WTC11 (cell line): Measurements from ENCODE around the gene PAM16.

Experiments used
- CREB1 ChIP-seq: sonication (generic); formaldehyde crosslinking; IDR thresholded peaks from 2 replicates; pipeline ENCODE4 v1.8.0; 2023; ENCODE audit warnings: mild to moderate bottlenecking, missing genetic modification reagents
- ETV6 ChIP-seq: sonication (generic); formaldehyde crosslinking; IDR thresholded peaks from 2 replicates; pipeline ENCODE4 v1.8.1; 2022; ENCODE audit warnings: mild to moderate bottlenecking, missing genetic modification reagents
- FOXK1 ChIP-seq: sonication (generic); formaldehyde crosslinking; IDR thresholded peaks from 2 replicates; pipeline ENCODE4 v1.8.0; 2022; ENCODE audit warnings: mild to moderate bottlenecking, moderate library complexity, missing genetic modification reagents
- RORB ChIP-seq: fragments of 250-450 bp; sonication (Bioruptor Pico); IDR thresholded peaks from 2 replicates; pipeline ENCODE4 v1.9.0; 2021; ENCODE audit warnings: mild to moderate bottlenecking
- ZNF121 ChIP-seq: sonication (generic); formaldehyde crosslinking; IDR thresholded peaks from 2 replicates; pipeline ENCODE4 v1.8.0; 2023; ENCODE audit warnings: missing genetic modification reagents
- ZNF263 ChIP-seq: sonication (generic); formaldehyde crosslinking; IDR thresholded peaks from 2 replicates; pipeline ENCODE4 v1.8.1; 2022; ENCODE audit warnings: low read depth, mild to moderate bottlenecking, moderate library complexity, missing genetic modification reagents
- TF ChIP-seq, protein P1 (sequence below): fragments of 200-600 bp; IDR thresholded peaks from 2 replicates; pipeline ENCODE4 v1.8.0; 2022; ENCODE audit warnings: antibody characterized with exemption
- TF ChIP-seq, protein P2 (sequence below): sonication (generic); formaldehyde crosslinking; IDR thresholded peaks from 2 replicates; pipeline ENCODE4 v1.8.0; 2022; ENCODE audit warnings: missing genetic modification reagents
- TF ChIP-seq, protein P3 (sequence below): sonication (generic); formaldehyde crosslinking; IDR thresholded peaks from 2 replicates; pipeline ENCODE4 v1.8.1; 2023; ENCODE audit warnings: mild to moderate bottlenecking, missing genetic modification reagents
- TF ChIP-seq, protein P4 (sequence below): sonication (generic); formaldehyde crosslinking; IDR thresholded peaks from 2 replicates; pipeline ENCODE4 v1.8.1; 2023; ENCODE audit warnings: mild to moderate bottlenecking, moderate library complexity, missing genetic modification reagents
- TF ChIP-seq, protein P5 (sequence below): sonication (generic); formaldehyde crosslinking; IDR thresholded peaks from 2 replicates; pipeline ENCODE4 v1.8.1; 2023; ENCODE audit warnings: mild to moderate bottlenecking, missing genetic modification reagents, moderate library complexity
- TF ChIP-seq, protein P6 (sequence below): sonication (generic); formaldehyde crosslinking; IDR thresholded peaks from 2 replicates; pipeline ENCODE4 v1.8.0; 2022; ENCODE audit warnings: mild to moderate bottlenecking, missing genetic modification reagents

DNA sequence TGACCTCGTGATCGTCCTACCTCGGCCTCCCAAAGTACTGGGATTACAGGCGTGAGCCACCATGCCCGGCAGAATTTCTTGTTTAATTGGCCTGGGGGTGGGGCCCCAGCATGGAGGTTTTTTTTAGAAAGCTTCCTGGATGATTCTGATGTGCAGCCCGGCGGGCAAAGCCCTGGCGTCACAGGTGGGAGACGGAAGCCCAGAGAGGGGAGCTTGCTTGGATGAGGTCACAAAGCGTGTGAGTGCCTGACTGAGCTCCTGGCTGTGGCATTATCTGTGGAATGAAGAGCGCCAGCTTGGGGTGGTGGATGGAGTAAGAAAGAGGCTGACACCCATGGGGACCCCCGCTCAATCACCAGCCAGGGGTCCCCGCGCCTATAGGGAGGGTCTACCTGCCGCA lies 24.6 kb upstream of the PAM16 start:
- TF ChIP-seq, protein P1, sequence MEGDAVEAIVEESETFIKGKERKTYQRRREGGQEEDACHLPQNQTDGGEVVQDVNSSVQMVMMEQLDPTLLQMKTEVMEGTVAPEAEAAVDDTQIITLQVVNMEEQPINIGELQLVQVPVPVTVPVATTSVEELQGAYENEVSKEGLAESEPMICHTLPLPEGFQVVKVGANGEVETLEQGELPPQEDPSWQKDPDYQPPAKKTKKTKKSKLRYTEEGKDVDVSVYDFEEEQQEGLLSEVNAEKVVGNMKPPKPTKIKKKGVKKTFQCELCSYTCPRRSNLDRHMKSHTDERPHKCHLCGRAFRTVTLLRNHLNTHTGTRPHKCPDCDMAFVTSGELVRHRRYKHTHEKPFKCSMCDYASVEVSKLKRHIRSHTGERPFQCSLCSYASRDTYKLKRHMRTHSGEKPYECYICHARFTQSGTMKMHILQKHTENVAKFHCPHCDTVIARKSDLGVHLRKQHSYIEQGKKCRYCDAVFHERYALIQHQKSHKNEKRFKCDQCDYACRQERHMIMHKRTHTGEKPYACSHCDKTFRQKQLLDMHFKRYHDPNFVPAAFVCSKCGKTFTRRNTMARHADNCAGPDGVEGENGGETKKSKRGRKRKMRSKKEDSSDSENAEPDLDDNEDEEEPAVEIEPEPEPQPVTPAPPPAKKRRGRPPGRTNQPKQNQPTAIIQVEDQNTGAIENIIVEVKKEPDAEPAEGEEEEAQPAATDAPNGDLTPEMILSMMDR, result no peak
- TF ChIP-seq, protein P2, sequence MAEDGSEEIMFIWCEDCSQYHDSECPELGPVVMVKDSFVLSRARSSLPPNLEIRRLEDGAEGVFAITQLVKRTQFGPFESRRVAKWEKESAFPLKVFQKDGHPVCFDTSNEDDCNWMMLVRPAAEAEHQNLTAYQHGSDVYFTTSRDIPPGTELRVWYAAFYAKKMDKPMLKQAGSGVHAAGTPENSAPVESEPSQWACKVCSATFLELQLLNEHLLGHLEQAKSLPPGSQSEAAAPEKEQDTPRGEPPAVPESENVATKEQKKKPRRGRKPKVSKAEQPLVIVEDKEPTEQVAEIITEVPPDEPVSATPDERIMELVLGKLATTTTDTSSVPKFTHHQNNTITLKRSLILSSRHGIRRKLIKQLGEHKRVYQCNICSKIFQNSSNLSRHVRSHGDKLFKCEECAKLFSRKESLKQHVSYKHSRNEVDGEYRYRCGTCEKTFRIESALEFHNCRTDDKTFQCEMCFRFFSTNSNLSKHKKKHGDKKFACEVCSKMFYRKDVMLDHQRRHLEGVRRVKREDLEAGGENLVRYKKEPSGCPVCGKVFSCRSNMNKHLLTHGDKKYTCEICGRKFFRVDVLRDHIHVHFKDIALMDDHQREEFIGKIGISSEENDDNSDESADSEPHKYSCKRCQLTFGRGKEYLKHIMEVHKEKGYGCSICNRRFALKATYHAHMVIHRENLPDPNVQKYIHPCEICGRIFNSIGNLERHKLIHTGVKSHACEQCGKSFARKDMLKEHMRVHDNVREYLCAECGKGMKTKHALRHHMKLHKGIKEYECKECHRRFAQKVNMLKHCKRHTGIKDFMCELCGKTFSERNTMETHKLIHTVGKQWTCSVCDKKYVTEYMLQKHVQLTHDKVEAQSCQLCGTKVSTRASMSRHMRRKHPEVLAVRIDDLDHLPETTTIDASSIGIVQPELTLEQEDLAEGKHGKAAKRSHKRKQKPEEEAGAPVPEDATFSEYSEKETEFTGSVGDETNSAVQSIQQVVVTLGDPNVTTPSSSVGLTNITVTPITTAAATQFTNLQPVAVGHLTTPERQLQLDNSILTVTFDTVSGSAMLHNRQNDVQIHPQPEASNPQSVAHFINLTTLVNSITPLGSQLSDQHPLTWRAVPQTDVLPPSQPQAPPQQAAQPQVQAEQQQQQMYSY (CRISPR knock-in tag), result no peak
- TF ChIP-seq, protein P3, sequence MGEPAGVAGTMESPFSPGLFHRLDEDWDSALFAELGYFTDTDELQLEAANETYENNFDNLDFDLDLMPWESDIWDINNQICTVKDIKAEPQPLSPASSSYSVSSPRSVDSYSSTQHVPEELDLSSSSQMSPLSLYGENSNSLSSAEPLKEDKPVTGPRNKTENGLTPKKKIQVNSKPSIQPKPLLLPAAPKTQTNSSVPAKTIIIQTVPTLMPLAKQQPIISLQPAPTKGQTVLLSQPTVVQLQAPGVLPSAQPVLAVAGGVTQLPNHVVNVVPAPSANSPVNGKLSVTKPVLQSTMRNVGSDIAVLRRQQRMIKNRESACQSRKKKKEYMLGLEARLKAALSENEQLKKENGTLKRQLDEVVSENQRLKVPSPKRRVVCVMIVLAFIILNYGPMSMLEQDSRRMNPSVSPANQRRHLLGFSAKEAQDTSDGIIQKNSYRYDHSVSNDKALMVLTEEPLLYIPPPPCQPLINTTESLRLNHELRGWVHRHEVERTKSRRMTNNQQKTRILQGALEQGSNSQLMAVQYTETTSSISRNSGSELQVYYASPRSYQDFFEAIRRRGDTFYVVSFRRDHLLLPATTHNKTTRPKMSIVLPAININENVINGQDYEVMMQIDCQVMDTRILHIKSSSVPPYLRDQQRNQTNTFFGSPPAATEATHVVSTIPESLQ (CRISPR knock-in tag), result no peak
- TF ChIP-seq ETV6, result no peak
- TF ChIP-seq, protein P4, sequence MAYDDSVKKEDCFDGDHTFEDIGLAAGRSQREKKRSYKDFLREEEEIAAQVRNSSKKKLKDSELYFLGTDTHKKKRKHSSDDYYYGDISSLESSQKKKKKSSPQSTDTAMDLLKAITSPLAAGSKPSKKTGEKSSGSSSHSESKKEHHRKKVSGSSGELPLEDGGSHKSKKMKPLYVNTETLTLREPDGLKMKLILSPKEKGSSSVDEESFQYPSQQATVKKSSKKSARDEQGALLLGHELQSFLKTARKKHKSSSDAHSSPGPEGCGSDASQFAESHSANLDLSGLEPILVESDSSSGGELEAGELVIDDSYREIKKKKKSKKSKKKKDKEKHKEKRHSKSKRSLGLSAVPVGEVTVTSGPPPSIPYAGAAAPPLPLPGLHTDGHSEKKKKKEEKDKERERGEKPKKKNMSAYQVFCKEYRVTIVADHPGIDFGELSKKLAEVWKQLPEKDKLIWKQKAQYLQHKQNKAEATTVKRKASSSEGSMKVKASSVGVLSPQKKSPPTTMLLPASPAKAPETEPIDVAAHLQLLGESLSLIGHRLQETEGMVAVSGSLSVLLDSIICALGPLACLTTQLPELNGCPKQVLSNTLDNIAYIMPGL (CRISPR knock-in tag), result no peak
- TF ChIP-seq, protein P5, sequence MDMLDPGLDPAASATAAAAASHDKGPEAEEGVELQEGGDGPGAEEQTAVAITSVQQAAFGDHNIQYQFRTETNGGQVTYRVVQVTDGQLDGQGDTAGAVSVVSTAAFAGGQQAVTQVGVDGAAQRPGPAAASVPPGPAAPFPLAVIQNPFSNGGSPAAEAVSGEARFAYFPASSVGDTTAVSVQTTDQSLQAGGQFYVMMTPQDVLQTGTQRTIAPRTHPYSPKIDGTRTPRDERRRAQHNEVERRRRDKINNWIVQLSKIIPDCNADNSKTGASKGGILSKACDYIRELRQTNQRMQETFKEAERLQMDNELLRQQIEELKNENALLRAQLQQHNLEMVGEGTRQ (CRISPR knock-in tag), result no peak
- TF ChIP-seq ZNF263 (CRISPR knock-in tag), result no peak
- TF ChIP-seq ZNF121 (CRISPR knock-in tag), result no peak
- TF ChIP-seq CREB1, result no peak
- TF ChIP-seq, protein P6, sequence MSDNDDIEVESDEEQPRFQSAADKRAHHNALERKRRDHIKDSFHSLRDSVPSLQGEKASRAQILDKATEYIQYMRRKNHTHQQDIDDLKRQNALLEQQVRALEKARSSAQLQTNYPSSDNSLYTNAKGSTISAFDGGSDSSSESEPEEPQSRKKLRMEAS (CRISPR knock-in tag), result no peak
- no peak for TF ChIP-seq RORB (CRISPR knock-in tag)
- no peak for TF ChIP-seq FOXK1 (CRISPR knock-in tag)
